ENCODE data around the gene POMT1.

- TF ChIP-seq ZNF76 (tag by site-specific recombination; IDR thresholded peaks at IDR 0.05; ENCODE audit: borderline replicate concordance, low read depth) (no peak), CTCF (tag by site-specific recombination; IDR thresholded peaks at IDR 0.05) (no peak), ZNF274 (IDR thresholded peaks at IDR 0.05; ENCODE audit: low read length) (no peak), ZNF274 (tag by site-specific recombination; IDR thresholded peaks at IDR 0.05; ENCODE audit: borderline replicate concordance) (no peak), ZNF155 (tag by site-specific recombination; IDR thresholded peaks at IDR 0.05) (no peak), ZNF664 (tag by site-specific recombination; IDR thresholded peaks at IDR 0.05) (no peak), ZNF214 (tag by site-specific recombination; IDR thresholded peaks at IDR 0.05; ENCODE audit: borderline replicate concordance) (no peak), ZNF174 (tag by site-specific recombination; IDR thresholded peaks at IDR 0.05) (no peak), ZNF510 (tag by site-specific recombination; IDR thresholded peaks at IDR 0.05; ENCODE audit: insufficient replicate concordance) (no peak), TCF7L2 (IDR thresholded peaks at IDR 0.05; ENCODE audit: borderline replicate concordance, low read depth, low read length) (no peak), YY1 (tag by site-specific recombination; IDR thresholded peaks at IDR 0.05) (no peak), ZNF416 (tag by site-specific recombination; IDR thresholded peaks at IDR 0.05) (no peak), ZNF423 (tag by site-specific recombination; IDR thresholded peaks at IDR 0.05) (no peak)
- TF ChIP-seq, protein P1, sequence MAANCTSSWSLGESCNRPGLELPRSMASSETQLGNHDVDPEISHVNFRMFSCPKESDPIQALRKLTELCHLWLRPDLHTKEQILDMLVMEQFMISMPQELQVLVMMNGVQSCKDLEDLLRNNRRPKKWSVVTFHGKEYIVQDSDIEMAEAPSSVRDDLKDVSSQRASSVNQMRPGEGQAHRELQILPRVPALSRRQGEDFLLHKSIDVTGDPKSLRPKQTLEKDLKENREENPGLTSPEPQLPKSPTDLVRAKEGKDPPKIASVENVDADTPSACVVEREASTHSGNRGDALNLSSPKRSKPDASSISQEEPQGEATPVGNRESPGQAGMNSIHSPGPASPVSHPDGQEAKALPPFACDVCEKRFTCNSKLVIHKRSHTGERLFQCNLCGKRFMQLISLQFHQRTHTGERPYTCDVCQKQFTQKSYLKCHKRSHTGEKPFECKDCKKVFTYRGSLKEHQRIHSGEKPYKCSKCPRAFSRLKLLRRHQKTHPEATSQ (tag by site-specific recombination; IDR thresholded peaks at IDR 0.05) = no peak
Observed at GRCh38 chr9:131454028-131454427, 48.7 kb upstream of the POMT1 start.
